B cell (primary cell): Measurements from ENCODE around the gene NDUFS5.

Experiments used
- EZH2 ChIP-seq: IDR thresholded peaks from 2 replicates; pipeline ENCODE4 v1.6.1; 2012; ENCODE audit warnings: borderline replicate concordance, low read depth, mild to moderate bottlenecking, moderate library complexity, low read length; ENCODE audit not compliant: insufficient read depth, poor library complexity, severe bottlenecking
- TF ChIP-seq, protein P1 (sequence below): fragments of 200-600 bp; IDR thresholded peaks from one replicate; pipeline ENCODE4 v1.8.0; 2022; ENCODE audit warnings: antibody characterized with exemption, mild to moderate bottlenecking

GRCh38 chr1:39048745-39049370, 22.7 kb downstream of the NDUFS5 start:
- TF ChIP-seq, protein P1, sequence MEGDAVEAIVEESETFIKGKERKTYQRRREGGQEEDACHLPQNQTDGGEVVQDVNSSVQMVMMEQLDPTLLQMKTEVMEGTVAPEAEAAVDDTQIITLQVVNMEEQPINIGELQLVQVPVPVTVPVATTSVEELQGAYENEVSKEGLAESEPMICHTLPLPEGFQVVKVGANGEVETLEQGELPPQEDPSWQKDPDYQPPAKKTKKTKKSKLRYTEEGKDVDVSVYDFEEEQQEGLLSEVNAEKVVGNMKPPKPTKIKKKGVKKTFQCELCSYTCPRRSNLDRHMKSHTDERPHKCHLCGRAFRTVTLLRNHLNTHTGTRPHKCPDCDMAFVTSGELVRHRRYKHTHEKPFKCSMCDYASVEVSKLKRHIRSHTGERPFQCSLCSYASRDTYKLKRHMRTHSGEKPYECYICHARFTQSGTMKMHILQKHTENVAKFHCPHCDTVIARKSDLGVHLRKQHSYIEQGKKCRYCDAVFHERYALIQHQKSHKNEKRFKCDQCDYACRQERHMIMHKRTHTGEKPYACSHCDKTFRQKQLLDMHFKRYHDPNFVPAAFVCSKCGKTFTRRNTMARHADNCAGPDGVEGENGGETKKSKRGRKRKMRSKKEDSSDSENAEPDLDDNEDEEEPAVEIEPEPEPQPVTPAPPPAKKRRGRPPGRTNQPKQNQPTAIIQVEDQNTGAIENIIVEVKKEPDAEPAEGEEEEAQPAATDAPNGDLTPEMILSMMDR: no peak
- TF ChIP-seq EZH2: no peak
